Stomach (tissue), 9 donors: Measurements from ENCODE around the gene WDR76. TPM values are rescaled to one million over a fixed set of nuclear protein-coding genes. Genes with fewer than 3 reads are reported as not detected.
A peak's percentile ranks its signal among the peaks of the same experiment; 100 is the strongest.

ENCODE experiments used
- DNase-seq, 2 donors: peaks; one replicate each; pipeline versions ENCODE4 v3.0.0 to v3.0.0-alpha.2; 2013 to 2019
- H3K27ac ChIP-seq, 5 donors: fragments of 200-600 bp in 4 of 5; sonication (generic) in 4 of 5; one replicate each; pipeline ENCODE4 v1.5.1; 2013 to 2019; ENCODE audit warnings: mild to moderate bottlenecking in 1 of 5, moderate library complexity in 1 of 5
- H3K27me3 ChIP-seq, 3 donors: fragments of 200-600 bp; sonication (generic); one replicate each; pipeline ENCODE4 v1.5.1; 2017 to 2019; ENCODE audit warnings: mixed run types in 1 of 3
- H3K36me3 ChIP-seq, 4 donors: fragments of 200-600 bp; sonication (generic); 1 replicate in 3 of 4; 2 replicates in 1 of 4; pipeline ENCODE4 v1.5.1; 2016 to 2019
- H3K4me1 ChIP-seq, 4 donors: fragments of 200-600 bp; sonication (generic); one replicate each; pipeline ENCODE4 v1.5.1; 2016 to 2019
- H3K4me3 ChIP-seq, 4 donors: fragments of 200-600 bp; sonication (generic) in 3 of 4; one replicate each; pipeline ENCODE4 v1.5.1; 2016 to 2019; ENCODE audit warnings: mild to moderate bottlenecking in 1 of 4
- H3K9me3 ChIP-seq, 4 donors: fragments of 200-600 bp; sonication (generic); one replicate each; pipeline ENCODE4 v1.5.1; 2016 to 2019
- EP300 ChIP-seq: sonication (generic); formaldehyde crosslinking; IDR thresholded peaks from one replicate; pipeline ENCODE4 v1.6.1; 2017; ENCODE audit warnings: antibody characterized with exemption
- POLR2A ChIP-seq, 4 donors: fragments of 450-650 bp; IDR thresholded peaks; one replicate each; pipeline ENCODE4 v1.6.1; 2016; ENCODE audit warnings: antibody characterized with exemption in 4 of 4, control low read depth in 2 of 4, mild to moderate bottlenecking in 1 of 4, moderate library complexity in 1 of 4
- POLR2AphosphoS5 ChIP-seq, 3 donors: sonication (generic); formaldehyde crosslinking; IDR thresholded peaks; one replicate each; pipeline ENCODE4 v1.6.1; 2016; ENCODE audit warnings: antibody characterized with exemption in 3 of 3
- WGBS, 5 donors: extraction: QIAGEN DNeasy Blood & Tissue Kit in 3 of 5; methylation state at CpG; one replicate each; pipeline versions ENCODE4 v1.1.5 to v1.1.7; 2013 to 2018; 5-methylcytosine and 5-hydroxymethylcytosine counted together
- intact Hi-C: fragments of 100-400 bp; cut with DNase I; formaldehyde crosslinking; loops from one replicate; pipeline ENCODE4 v1.15.1; 2023; ENCODE audit warnings: low total_unique reads
- polyA plus RNA-seq, 3 donors: library from polyadenylated mRNA; stranded (reverse); fragments of 200-250 nt; gene quantifications; one replicate each; pipeline ENCODE4 v1.2.3, GENCODE V29; 2013
- total RNA-seq, 5 donors: library from RNA; depleted of rRNA; stranded (reverse); fragments of >200 nt; gene quantifications; one replicate each; pipeline versions ENCODE4 v1.1.0 to v1.2.3, GENCODE V29; 2014 to 2016
- TF ChIP-seq, protein P1 (sequence below), 7 experiments: fragments of 450-650 bp in 4 of 7; fragments of 200-600 bp in 3 of 7; sonication (generic) in 3 of 7; IDR thresholded peaks; one replicate each; pipeline ENCODE4 v1.5.1; 2016 to 2019; ENCODE audit warnings: antibody characterized with exemption in 7 of 7, control low read depth in 2 of 7, mild to moderate bottlenecking in 1 of 7
- donor health status: healthy with polysubstance abuse.
- donor health status: Bipolar disorder and iron deficiency.
- donor health status: healthy.

The WDR76 gene
- total and polyA plus RNA-seq, 8 donors, result 1.2 to 14.5 (median 3.8) TPM

DNA sequence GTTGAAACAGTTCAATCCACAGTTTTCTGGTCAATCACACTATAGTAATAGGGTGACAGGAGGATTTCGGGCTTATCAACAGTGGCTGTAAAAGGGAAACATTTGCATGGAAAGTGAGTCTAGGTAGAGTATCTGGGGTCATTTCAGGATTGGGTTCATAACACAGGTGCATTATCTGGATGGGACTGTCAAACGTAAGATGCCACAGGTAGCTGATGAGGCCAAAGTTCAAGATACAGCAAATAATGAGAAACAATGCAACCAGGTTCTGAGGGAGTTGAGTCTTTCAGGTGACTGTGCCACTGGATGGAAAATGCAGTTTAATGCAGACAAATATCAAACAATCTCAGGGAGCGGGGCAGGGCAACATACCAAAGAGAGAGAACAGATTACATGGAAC, 62.2 kb downstream of the WDR76 start:
- Histone ChIP-seq H3K27me3 (no peaks in the 10 kb centered on the region), H3K4me3 (no peak overlapping the region), H3K4me1 (peaks cover 0 to 16% (median 4%) of the 10 kb centered on the region in 4 donors), H3K36me3 (peaks cover 0 to 2% (median 0%) of the 10 kb centered on the region in 4 donors), H3K9me3 (no peaks in the 10 kb centered on the region), H3K27ac (no peak overlapping the region)
- WGBS, 5 donors, result 36 to 58% (median 50%) methylated on average over 3 of the region's 3 CpGs
- peak in 1 of 2 donors; percentile 23 for DNase-seq
- TF ChIP-seq POLR2AphosphoS5 (IDR thresholded peaks at IDR 0.05), result no peak
- no peak for TF ChIP-seq EP300
- TF ChIP-seq POLR2A (IDR thresholded peaks at IDR 0.05), result no peak
- TF ChIP-seq, protein P1, sequence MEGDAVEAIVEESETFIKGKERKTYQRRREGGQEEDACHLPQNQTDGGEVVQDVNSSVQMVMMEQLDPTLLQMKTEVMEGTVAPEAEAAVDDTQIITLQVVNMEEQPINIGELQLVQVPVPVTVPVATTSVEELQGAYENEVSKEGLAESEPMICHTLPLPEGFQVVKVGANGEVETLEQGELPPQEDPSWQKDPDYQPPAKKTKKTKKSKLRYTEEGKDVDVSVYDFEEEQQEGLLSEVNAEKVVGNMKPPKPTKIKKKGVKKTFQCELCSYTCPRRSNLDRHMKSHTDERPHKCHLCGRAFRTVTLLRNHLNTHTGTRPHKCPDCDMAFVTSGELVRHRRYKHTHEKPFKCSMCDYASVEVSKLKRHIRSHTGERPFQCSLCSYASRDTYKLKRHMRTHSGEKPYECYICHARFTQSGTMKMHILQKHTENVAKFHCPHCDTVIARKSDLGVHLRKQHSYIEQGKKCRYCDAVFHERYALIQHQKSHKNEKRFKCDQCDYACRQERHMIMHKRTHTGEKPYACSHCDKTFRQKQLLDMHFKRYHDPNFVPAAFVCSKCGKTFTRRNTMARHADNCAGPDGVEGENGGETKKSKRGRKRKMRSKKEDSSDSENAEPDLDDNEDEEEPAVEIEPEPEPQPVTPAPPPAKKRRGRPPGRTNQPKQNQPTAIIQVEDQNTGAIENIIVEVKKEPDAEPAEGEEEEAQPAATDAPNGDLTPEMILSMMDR (IDR thresholded peaks at IDR 0.05), result no peak
- intact Hi-C loops, result no loop called here

DNA sequence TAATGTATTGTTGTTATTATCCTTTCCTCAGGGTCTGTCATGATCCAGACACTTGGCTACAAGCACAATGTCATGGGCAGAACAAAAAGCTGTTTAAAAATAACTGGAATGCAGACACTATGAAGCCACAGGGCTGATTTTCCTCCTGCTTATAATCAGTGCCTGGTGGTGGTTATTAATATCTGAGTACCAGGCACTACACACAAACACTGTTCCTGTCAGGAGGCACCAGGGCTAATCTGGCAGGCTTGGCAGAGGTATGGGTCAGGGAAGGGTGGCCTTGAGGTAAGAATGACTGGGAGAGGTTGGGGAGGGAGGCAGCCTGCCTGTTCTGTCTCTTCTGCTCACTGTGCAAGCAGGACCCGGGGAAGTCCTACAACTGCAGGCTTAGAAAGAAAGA, 67.2 kb downstream of the WDR76 start:
- Histone ChIP-seq H3K27me3 (no peaks in the 10 kb centered on the region), H3K4me1 (peaks cover 0 to 15% (median 5%) of the 10 kb centered on the region in 4 donors), H3K9me3 (no peaks in the 10 kb centered on the region), H3K27ac (peak overlapping the region in 1 of 5 donors; percentile 18), H3K36me3 (no peaks in the 10 kb centered on the region), H3K4me3 (no peak overlapping the region)
- 27 to 53% (median 33%) methylated on average over 1 of the region's 1 CpG for WGBS, 5 donors
- TF ChIP-seq, protein P1 (IDR thresholded peaks at IDR 0.05), result no peak
- TF ChIP-seq EP300, result no peak
- no peak for TF ChIP-seq POLR2A (IDR thresholded peaks at IDR 0.05)
- no peak for TF ChIP-seq POLR2AphosphoS5 (IDR thresholded peaks at IDR 0.05)
- DNase-seq, result peak in 1 of 2 donors; percentile 36
- intact Hi-C loops, result no loop called here

DNA sequence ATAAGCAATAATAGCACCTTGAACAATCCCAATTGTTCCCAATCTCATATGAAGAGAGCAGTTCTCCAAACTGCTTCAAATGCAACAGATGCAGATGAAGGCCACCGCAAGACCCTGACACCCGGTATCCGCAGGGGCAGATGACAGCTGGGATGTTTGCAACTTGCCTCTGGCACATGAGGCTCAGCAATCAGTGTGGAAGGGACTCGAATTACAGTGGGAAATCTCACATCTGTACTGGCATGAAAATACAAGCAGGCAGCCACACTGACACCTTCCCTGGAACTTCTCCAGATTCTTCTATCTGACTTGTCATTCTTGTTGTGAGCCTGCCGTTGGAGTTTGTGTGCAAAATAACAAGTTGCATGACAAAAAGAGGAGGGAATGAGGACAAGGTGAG, 68.8 kb downstream of the WDR76 start:
- TF ChIP-seq EP300, result no peak
- TF ChIP-seq, protein P1 (IDR thresholded peaks at IDR 0.05), result no peak
- TF ChIP-seq POLR2A (IDR thresholded peaks at IDR 0.05), result no peak
- no peak for TF ChIP-seq POLR2AphosphoS5 (IDR thresholded peaks at IDR 0.05)
- WGBS, 5 donors, result 50 to 63% (median 56%) methylated on average over 5 of the region's 5 CpGs
- Histone ChIP-seq H3K4me1 (peaks cover 0 to 15% (median 5%) of the 10 kb centered on the region in 4 donors), H3K27me3 (no peaks in the 10 kb centered on the region), H3K27ac (no peak overlapping the region), H3K9me3 (no peaks in the 10 kb centered on the region), H3K4me3 (no peak overlapping the region), H3K36me3 (no peaks in the 10 kb centered on the region)
- DNase-seq, result no peak
- intact Hi-C loops, result no loop called here

DNA sequence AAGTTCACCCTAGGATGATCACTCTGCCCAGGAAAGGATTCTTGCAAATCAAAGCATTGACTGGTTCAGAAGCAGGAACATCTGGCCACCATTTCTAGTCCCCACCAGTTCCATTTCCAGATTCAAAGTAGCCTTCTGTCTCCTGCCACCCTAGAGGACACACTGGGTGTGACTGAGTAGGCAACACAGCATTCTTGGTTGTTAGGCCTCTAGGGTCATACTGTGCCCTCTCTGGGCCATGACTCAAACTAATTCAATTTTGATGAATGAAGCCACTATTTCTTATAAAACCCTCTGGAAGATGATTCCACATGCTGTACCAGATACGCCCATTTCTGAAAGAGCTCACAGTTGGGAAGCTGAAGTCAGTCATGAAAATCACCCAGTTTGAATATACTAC, 69.7 kb downstream of the WDR76 start:
- Histone ChIP-seq H3K4me1 (peaks cover 0 to 15% (median 5%) of the 10 kb centered on the region in 4 donors), H3K9me3 (no peaks in the 10 kb centered on the region), H3K27ac (no peak overlapping the region), H3K36me3 (no peaks in the 10 kb centered on the region), H3K4me3 (no peak overlapping the region), H3K27me3 (no peaks in the 10 kb centered on the region)
- 88 to 98% (median 96%) methylated on average over 1 of the region's 1 CpG for WGBS, 5 donors
- intact Hi-C loops, result no loop called here
- TF ChIP-seq EP300, result no peak
- TF ChIP-seq POLR2AphosphoS5 (IDR thresholded peaks at IDR 0.05), result no peak
- TF ChIP-seq, protein P1 (IDR thresholded peaks at IDR 0.05), result no peak
- no peak for TF ChIP-seq POLR2A (IDR thresholded peaks at IDR 0.05)
- no peak for DNase-seq
